Parietal lobe (tissue), 1 donor: Measurements from ENCODE around the gene LDAF1. TPM values are rescaled to one million over a fixed set of nuclear protein-coding genes. Genes with fewer than 3 reads are reported as not detected.

Experiments
- total RNA-seq: library from RNA; depleted of rRNA; stranded (reverse); fragments of >200 nt; gene quantifications from one replicate; pipeline ENCODE4 v1.2.3, GENCODE V29; 2014

LDAF1 gene
- total RNA-seq: 34.1 TPM

GRCh38 chr16:21158208-21159110, at the start of gene LDAF1:
LDAF1 (plus strand) TSS chr16:21158674; CDS start chr16:21161183, 2,509 bp downstream.

DNA sequence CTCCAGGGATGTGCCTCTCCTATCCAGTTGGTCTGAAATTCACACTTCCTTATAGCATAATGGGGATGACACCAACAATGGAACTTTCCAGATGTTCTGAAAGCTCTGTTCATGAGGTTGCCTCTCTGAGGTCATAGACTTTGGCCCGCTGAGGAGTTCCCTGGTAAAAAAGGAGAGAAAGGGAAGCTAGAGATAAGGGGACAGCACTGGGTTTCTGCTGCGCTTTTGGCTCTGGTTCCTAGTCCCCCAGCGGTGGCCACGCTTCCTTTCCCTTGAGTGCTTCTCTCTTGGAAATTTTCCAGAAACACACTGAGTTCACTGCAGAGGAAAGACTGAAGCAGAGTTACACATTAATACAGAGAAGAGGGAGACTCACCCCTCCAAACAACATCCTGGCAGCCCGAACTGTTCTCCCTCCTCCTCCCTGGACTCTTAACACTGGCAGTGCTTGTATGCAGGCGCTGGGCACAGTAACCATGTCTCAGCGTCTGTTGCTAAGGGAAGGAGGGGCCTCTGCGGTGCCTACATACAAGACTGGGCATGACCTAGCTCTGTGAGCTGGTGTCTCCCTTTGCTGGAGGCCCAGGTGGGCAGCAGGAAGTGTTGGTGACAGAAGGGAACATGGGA, 8.0 kb upstream of the LDAF1 start, which contains the start of gene DNAH3:
Gene DNAH3 (minus strand): TSS at position 472 of the 627 bp plus-strand sequence. CDS start 527 bp downstream, outside the sequence.

GRCh38 chr16:21211486-21211885, 53.0 kb downstream of the LDAF1 start, which contains the start of gene ZP2:
ZP2 (minus strand) TSS chr16:21211574; CDS start chr16:21211547, 27 bp downstream.

Other genes with a start within 250 kb of the LDAF1 start
- 0.63 TPM for gene DNAH3, start 7.8 kb upstream of the LDAF1 start, total RNA-seq
- gene ZP2, start 52.9 kb downstream of the LDAF1 start, total RNA-seq: not detected
- not detected for gene ANKS4B, start 75.0 kb downstream of the LDAF1 start, total RNA-seq
- gene CRYM, start 119.6 kb downstream of the LDAF1 start, total RNA-seq: 84.8 TPM